Measurements from ENCODE around the gene TMEM59L. TPM values are rescaled to one million over a fixed set of nuclear protein-coding genes. Genes with fewer than 3 reads are reported as not detected.

The TMEM59L gene
- total and polyA plus RNA-seq, 2 of the 13 experiments (the other 11 are each of a cell fraction or from before 2014, with no cell fraction given): 0.97 to 5.5 TPM

DNA sequence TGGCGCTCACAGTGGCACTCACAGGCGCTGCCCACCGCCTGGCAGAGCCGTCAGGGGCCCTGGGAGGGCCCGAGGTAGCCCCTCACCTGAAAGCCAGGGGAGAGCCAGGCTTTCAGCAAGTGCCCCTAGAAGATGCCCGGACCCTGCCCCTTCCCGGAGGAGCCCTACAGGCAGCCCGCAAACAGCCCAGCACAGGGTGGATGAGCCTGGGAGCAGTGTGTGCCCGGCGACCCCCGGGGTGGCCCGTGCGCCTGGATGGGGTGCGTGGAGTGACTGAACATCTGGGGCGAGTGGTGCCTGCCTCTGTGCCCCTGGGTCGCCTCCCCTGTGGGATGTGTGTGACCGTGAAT is 7.5 kb upstream of the TMEM59L start (continued):
- TF ChIP-seq ZBTB7B (CRISPR knock-in tag; IDR thresholded peaks at IDR 0.05) (0 out of 2 replicates have a peak, but pooled peaks have one; percentile 2), FOXA1 (IDR thresholded peaks at IDR 0.05) (no peak), FOXA1 (CRISPR knock-in tag; IDR thresholded peaks at IDR 0.05) (no peak), ZNF510 (CRISPR knock-in tag; IDR thresholded peaks at IDR 0.05; ENCODE audit: low read depth) (no peak), HNF4A (CRISPR knock-in tag; IDR thresholded peaks at IDR 0.05) (0 out of 2 replicates have a peak, but pooled peaks have one; percentile 12), ZNF256 (CRISPR knock-in tag; conservative IDR thresholded peaks at IDR 0.05) (no peak), CAMTA2 (CRISPR knock-in tag; IDR thresholded peaks at IDR 0.05; ENCODE audit: borderline replicate concordance) (no peak), ZNF550 (CRISPR knock-in tag; IDR thresholded peaks at IDR 0.05; ENCODE audit: borderline replicate concordance) (no peak), ZNF703 (CRISPR knock-in tag; IDR thresholded peaks at IDR 0.05; ENCODE audit: borderline replicate concordance) (no peak), NRL (CRISPR knock-in tag; IDR thresholded peaks at IDR 0.05; ENCODE audit: borderline replicate concordance) (no peak), BCL3 (CRISPR knock-in tag; IDR thresholded peaks at IDR 0.05) (no peak), ZNF740 (CRISPR knock-in tag; IDR thresholded peaks at IDR 0.05) (no peak), NAIF1 (CRISPR knock-in tag; IDR thresholded peaks at IDR 0.05; ENCODE audit: borderline replicate concordance) (no peak), TFDP2 (CRISPR knock-in tag; IDR thresholded peaks at IDR 0.05) (no peak), NFIC (IDR thresholded peaks at IDR 0.05; ENCODE audit: low read length) (no peak), ZNF83 (CRISPR knock-in tag; IDR thresholded peaks at IDR 0.05; ENCODE audit: borderline replicate concordance) (no peak), ZNF619 (CRISPR knock-in tag; IDR thresholded peaks at IDR 0.05) (0 out of 2 replicates have a peak, but pooled peaks have one; percentile 27), HNRNPLL (IDR thresholded peaks at IDR 0.05; ENCODE audit: low read depth, low read length, poor library complexity, severe bottlenecking) (peak; percentile 13), ZNF556 (CRISPR knock-in tag; IDR thresholded peaks at IDR 0.05; ENCODE audit: borderline replicate concordance) (no peak), HHEX (CRISPR knock-in tag; IDR thresholded peaks at IDR 0.05) (no peak)
